Measurements from ENCODE around the gene PDXP.

Gene PDXP

GRCh38 chr22:37628830-37629229 lies 29.7 kb upstream of the PDXP start:
- DNase-seq (ENCODE audit: low read depth), result no peak

- DNase-seq (ENCODE audit: low read depth), result no peak
Observed at GRCh38 chr22:37629928-37630327, 28.6 kb upstream of the PDXP start.

- DNase-seq (ENCODE audit: low read depth), result no peak
Observed at GRCh38 chr22:37630839-37631435, 27.6 kb upstream of the PDXP start.

GRCh38 chr22:37631448-37632173 lies 26.9 kb upstream of the PDXP start:
- no peak for DNase-seq (ENCODE audit: low read depth)

GRCh38 chr22:37632174-37633088 lies 26.1 kb upstream of the PDXP start:
- no peak for DNase-seq (ENCODE audit: low read depth)

GRCh38 chr22:37633089-37633624 lies 25.4 kb upstream of the PDXP start:
- DNase-seq (ENCODE audit: low read depth), result no peak

GRCh38 chr22:37633625-37634416 lies 24.7 kb upstream of the PDXP start:
- DNase-seq (ENCODE audit: low read depth), result no peak

GRCh38 chr22:37634417-37634924 lies 24.1 kb upstream of the PDXP start:
- DNase-seq (ENCODE audit: low read depth), result no peak

GRCh38 chr22:37635157-37635556 lies 23.4 kb upstream of the PDXP start:
- no peak for DNase-seq (ENCODE audit: low read depth)

- DNase-seq (ENCODE audit: low read depth), result no peak
Observed at GRCh38 chr22:37636186-37636948, 22.2 kb upstream of the PDXP start.

GRCh38 chr22:37636949-37637273 lies 21.6 kb upstream of the PDXP start:
- no peak for DNase-seq (ENCODE audit: low read depth)

GRCh38 chr22:37638391-37639069 lies 20.0 kb upstream of the PDXP start:
- DNase-seq (ENCODE audit: low read depth), result no peak

GRCh38 chr22:37639070-37639760 lies 19.3 kb upstream of the PDXP start, which contains the start of gene SH3BP1:
Gene SH3BP1, plus strand, starts transcription at chr22:37639669. Its CDS starts 119 bp downstream, at chr22:37639788.
- DNase-seq (ENCODE audit: low read depth), result no peak

GRCh38 chr22:37639771-37640590 lies 18.5 kb upstream of the PDXP start:
- no peak for DNase-seq (ENCODE audit: low read depth)

- no peak for DNase-seq (ENCODE audit: low read depth)
Observed at GRCh38 chr22:37640591-37641560, 17.6 kb upstream of the PDXP start.

GRCh38 chr22:37641561-37641949 lies 17.0 kb upstream of the PDXP start:
- no peak for DNase-seq (ENCODE audit: low read depth)

- no peak for DNase-seq (ENCODE audit: low read depth)
Observed at GRCh38 chr22:37643225-37643847, 15.2 kb upstream of the PDXP start.

All from HS-5 (cell line).